H1 (cell line): Measurements from ENCODE around the gene COG3. TPM values are rescaled to one million over a fixed set of nuclear protein-coding genes. Genes with fewer than 3 reads are reported as not detected.

Experiments used
- CTCF ChIA-PET: fragments of 300-600 bp; sonication (Branson Sonifier 250); formaldehyde crosslinking; loops from one replicate; lab custom pipeline; 2021; ENCODE audit not compliant: partially characterized antibody; lab: Charles Lee
- POLR2A ChIA-PET: fragments of 300-600 bp; sonication (Branson Sonifier 250); formaldehyde crosslinking; loops from one replicate; lab custom pipeline; 2021; ENCODE audit warnings: inconsistent platforms; ENCODE audit not compliant: partially characterized antibody; lab: Charles Lee
- DNase-seq, 2 experiments: peaks; one replicate each; pipeline versions ENCODE4 v3.0.0 to v3.0.0-alpha.2; 2010 to 2022; ENCODE audit warnings: low spot score in 2 of 2, low read depth in 1 of 2, mixed read lengths in 1 of 2
- FAIRE-seq: peaks from 2 replicates; lab custom pipeline; 2011; peaks lifted over from hg19 to GRCh38; lab: Jason Lieb, UNC
- H2AFZ ChIP-seq: 2 replicates; pipeline ENCODE4 v1.8.1; 2012; ENCODE audit warnings: low read length, inconsistent platforms
- H2AK5ac ChIP-seq: 2 replicates; pipeline ENCODE4 v1.6.1; 2013; ENCODE audit warnings: low read depth, low read length
- H2BK120ac ChIP-seq: replicated peaks from 2 replicates; pipeline ENCODE3; 2013; ENCODE audit warnings: low read depth, low read length, inconsistent platforms
- H2BK12ac ChIP-seq: 2 replicates; pipeline ENCODE4 v1.6.1; 2013; ENCODE audit warnings: low read depth, low read length
- H2BK15ac ChIP-seq: 2 replicates; pipeline ENCODE4 v1.6.1; 2013; ENCODE audit warnings: low read length
- H2BK20ac ChIP-seq: 2 replicates; pipeline ENCODE4 v1.6.1; 2013; ENCODE audit warnings: low read length
- H2BK5ac ChIP-seq: 2 replicates; pipeline ENCODE4 v1.6.1; 2013; ENCODE audit warnings: low read depth, low read length
- H3K14ac ChIP-seq: 2 replicates; pipeline ENCODE4 v1.6.1; 2013; ENCODE audit warnings: inconsistent platforms; ENCODE audit not compliant: insufficient read length
- H3K18ac ChIP-seq: 2 replicates; pipeline ENCODE4 v1.6.1; 2013; ENCODE audit warnings: low read length; ENCODE audit errors: extremely low read depth
- H3K23ac ChIP-seq: 2 replicates; pipeline ENCODE4 v1.6.1; 2013; ENCODE audit warnings: inconsistent platforms; ENCODE audit not compliant: insufficient read length
- H3K23me2 ChIP-seq: 2 replicates; pipeline ENCODE4 v1.6.1; 2013; ENCODE audit warnings: low read depth, low read length
- H3K27ac ChIP-seq: 2 replicates; pipeline ENCODE4 v1.6.1; 2011; ENCODE audit warnings: low read depth, low read length, inconsistent platforms
- H3K27me3 ChIP-seq, 4 experiments: replicated peaks in 1 of 4; 1 replicate in 1 of 4; 2 replicates in 3 of 4; pipeline versions ENCODE4 v1.6.1 to v1.8.1; 2011 to 2013; ENCODE audit warnings: low read length in 3 of 4, mild to moderate bottlenecking in 3 of 4, inconsistent platforms in 2 of 4, mixed read lengths in 2 of 4, moderate library complexity in 1 of 4; ENCODE audit not compliant: control insufficient read depth in 3 of 4, insufficient read depth in 3 of 4; ENCODE audit errors: extremely low read depth in 1 of 4
- H3K36me3 ChIP-seq, 4 experiments: 2 replicates each; pipeline versions ENCODE4 v1.6.1 to v1.8.1; 2011 to 2013; ENCODE audit warnings: mild to moderate bottlenecking in 4 of 4, low read length in 3 of 4, moderate library complexity in 2 of 4, control low read depth in 1 of 4, inconsistent platforms in 1 of 4; ENCODE audit not compliant: insufficient read depth in 4 of 4, control insufficient read depth in 2 of 4
- H3K4ac ChIP-seq: replicated peaks from 2 replicates; pipeline ENCODE3; 2013; ENCODE audit warnings: low read length, low read depth, mixed read lengths, inconsistent platforms; ENCODE audit not compliant: insufficient read length
- H3K4me1 ChIP-seq, 4 experiments: replicated peaks in 1 of 4; 1 replicate in 1 of 4; 2 replicates in 3 of 4; pipeline versions ENCODE4 v1.6.1 to v1.8.1; 2011 to 2013; ENCODE audit warnings: low read length in 3 of 4, inconsistent platforms in 2 of 4, mixed read lengths in 1 of 4; ENCODE audit not compliant: insufficient read depth in 4 of 4, control insufficient read depth in 3 of 4
- H3K4me2 ChIP-seq, 2 experiments: 2 replicates each; pipeline versions ENCODE4 v1.6.1 to v1.8.1; 2011 to 2013; ENCODE audit warnings: low read depth in 2 of 2, low read length in 2 of 2, control low read depth in 1 of 2, inconsistent platforms in 1 of 2, mild to moderate bottlenecking in 1 of 2; ENCODE audit not compliant: insufficient read depth in 1 of 2
- H3K4me3 ChIP-seq, 4 experiments: fragments of 200-600, 300-600 bp in 1 of 4; sonication (generic), shearing (Covaris generic), sonication (Bioruptor Twin) in 1 of 4; 2 replicates each; pipeline versions ENCODE4 v1.5.1 to v1.8.1; 2011 to 2016; ENCODE audit warnings: low read length in 4 of 4, low read depth in 3 of 4, control low read depth in 2 of 4, inconsistent platforms in 2 of 4, mild to moderate bottlenecking in 2 of 4, mixed read lengths in 1 of 4, moderate library complexity in 1 of 4; ENCODE audit not compliant: insufficient read depth in 2 of 4; ENCODE audit errors: extremely low read depth in 1 of 4
- H3K56ac ChIP-seq: replicated peaks from 2 replicates; pipeline ENCODE3; 2013; ENCODE audit warnings: low read depth, mild to moderate bottlenecking, mixed read lengths, low read length, inconsistent platforms; ENCODE audit not compliant: insufficient read length
- H3K79me1 ChIP-seq: 2 replicates; pipeline ENCODE4 v1.6.1; 2013; ENCODE audit warnings: low read depth, low read length, control low read depth
- H3K79me2 ChIP-seq, 2 experiments: 2 replicates each; pipeline versions ENCODE4 v1.6.1 to v1.8.1; 2012 to 2013; ENCODE audit warnings: low read length in 2 of 2, mild to moderate bottlenecking in 2 of 2, inconsistent platforms in 1 of 2; ENCODE audit not compliant: insufficient read depth in 2 of 2, control insufficient read depth in 1 of 2
- H3K9ac ChIP-seq, 4 experiments: replicated peaks in 1 of 4; 1 replicate in 1 of 4; 2 replicates in 3 of 4; pipeline versions ENCODE4 v1.6.1 to v1.8.1; 2011 to 2013; ENCODE audit warnings: low read depth in 3 of 4, low read length in 3 of 4, control low read depth in 2 of 4, mild to moderate bottlenecking in 2 of 4, moderate library complexity in 2 of 4, inconsistent platforms in 1 of 4; ENCODE audit errors: extremely low read depth in 1 of 4
- H3K9me3 ChIP-seq, 2 experiments: 2 replicates each; pipeline versions ENCODE4 v1.6.1 to v1.8.1; 2012 to 2013; ENCODE audit warnings: mild to moderate bottlenecking in 2 of 2, moderate library complexity in 2 of 2, control low read depth in 1 of 2, inconsistent platforms in 1 of 2, low read depth in 1 of 2, low read length in 1 of 2, mixed read lengths in 1 of 2; ENCODE audit not compliant: insufficient read depth in 2 of 2
- H4K20me1 ChIP-seq, 2 experiments: replicated peaks in 1 of 2; 2 replicates each; pipeline versions ENCODE3 to v1.8.1; 2011 to 2013; ENCODE audit warnings: inconsistent platforms in 2 of 2, low read length in 2 of 2, mild to moderate bottlenecking in 1 of 2; ENCODE audit not compliant: insufficient read depth in 2 of 2, control insufficient read depth in 1 of 2
- H4K5ac ChIP-seq: 2 replicates; pipeline ENCODE4 v1.6.1; 2013; ENCODE audit warnings: low read length, low read depth, mixed read lengths, inconsistent platforms; ENCODE audit not compliant: insufficient read length
- H4K8ac ChIP-seq: 2 replicates; pipeline ENCODE4 v1.8.0; 2013; ENCODE audit warnings: mild to moderate bottlenecking, moderate library complexity, low read length, inconsistent platforms; ENCODE audit not compliant: insufficient read depth; ENCODE audit errors: extremely low read depth
- H4K91ac ChIP-seq: replicated peaks from 2 replicates; pipeline ENCODE3; 2013; ENCODE audit warnings: low read length, mixed read lengths, inconsistent platforms; ENCODE audit not compliant: insufficient read length
- CBX8 ChIP-seq: fragments of 300-800, 300-1000 bp; sonication (generic); IDR thresholded peaks from 2 replicates; pipeline ENCODE4 v1.7.1; 2016; ENCODE audit warnings: low read depth, low read length, borderline replicate concordance
- CEBPB ChIP-seq: IDR thresholded peaks from 2 replicates; pipeline ENCODE4 v1.6.1; 2012; ENCODE audit warnings: low read depth, low read length
- EZH2 ChIP-seq: fragments of 200-600 bp; sonication (generic); IDR thresholded peaks from 2 replicates; pipeline ENCODE4 v1.7.1; 2012; ENCODE audit warnings: low read depth, mild to moderate bottlenecking, moderate library complexity, low read length, inconsistent platforms; ENCODE audit not compliant: severe bottlenecking
- FOSL1 ChIP-seq: IDR thresholded peaks from 2 replicates; pipeline ENCODE4 v1.6.1; 2011; ENCODE audit warnings: mild to moderate bottlenecking, low read depth, low read length, moderate library complexity; ENCODE audit not compliant: insufficient read depth
- RAD21 ChIP-seq, 2 experiments: IDR thresholded peaks in 1 of 2; conservative IDR thresholded peaks in 1 of 2; 2 replicates each; pipeline ENCODE4 v1.6.1; 2011; ENCODE audit warnings: low read depth in 2 of 2, low read length in 2 of 2, improper control_type of control experiment in 1 of 2, inconsistent platforms in 1 of 2, mild to moderate bottlenecking in 1 of 2, moderate library complexity in 1 of 2
- SAP30 ChIP-seq: fragments of 300-600 bp; sonication (generic); IDR thresholded peaks from 2 replicates; pipeline ENCODE4 v1.7.1; 2012; ENCODE audit warnings: low read length, moderate library complexity, mild to moderate bottlenecking, inconsistent platforms; ENCODE audit not compliant: insufficient read depth, insufficient replicate concordance
- SIN3A ChIP-seq, 2 experiments: IDR thresholded peaks in 1 of 2; conservative IDR thresholded peaks in 1 of 2; 2 replicates each; pipeline ENCODE4 v1.6.1; 2011 to 2012; ENCODE audit warnings: low read length in 2 of 2, improper control_type of control experiment in 1 of 2, low read depth in 1 of 2, mild to moderate bottlenecking in 1 of 2
- SIRT6 ChIP-seq: IDR thresholded peaks from one replicate; pipeline ENCODE4 v1.7.1; 2012; ENCODE audit warnings: low read length, inconsistent platforms
- WGBS, 2 experiments: shearing (Covaris generic) in 1 of 2; methylation state at CpG; one replicate each; pipeline versions ENCODE4 v1.1.6 to v1.1.7; 2013 to 2015; ENCODE audit warnings: low lambda C conversion rate in 2 of 2, mixed read lengths in 2 of 2, inconsistent platforms in 1 of 2, low coverage in 1 of 2, missing lambda C conversion rate in 1 of 2; ENCODE audit not compliant: insufficient replicate concordance in 2 of 2, insufficient coverage in 1 of 2, insufficient read length in 1 of 2; ENCODE audit errors: extremely low coverage in 1 of 2, missing lambda C conversion rate in 1 of 2; 5-methylcytosine and 5-hydroxymethylcytosine counted together
- polyA plus RNA-seq, 7 experiments: library from polyadenylated mRNA; depleted of rRNA in 3 of 7; stranded (reverse) in 5 of 7; unstranded in 2 of 7; fragments of >200 nt in 5 of 7; fragments of 200-250 nt in 2 of 7; gene quantifications; 1 replicate in 5 of 7; 2 replicates in 1 of 7; 4 replicates in 1 of 7; pipeline versions ENCODE4 v1.2.1 to v1.2.3, GENCODE V29; 2011 to 2013; ENCODE audit warnings: missing spikeins in 2 of 7, mixed read lengths in 2 of 7
- total RNA-seq: library from RNA; stranded (reverse); fragmentation: NEBNext Ultra II Directional; extraction: Animal tissue kit (Norgen Biotek cat#: 25700); gene quantifications from 2 replicates; pipeline ENCODE4 v1.2.1, GENCODE V29; 2021
- TF ChIP-seq, protein P1 (sequence below): IDR thresholded peaks from 2 replicates; pipeline ENCODE4 v1.6.1; 2011; ENCODE audit warnings: low read depth, mild to moderate bottlenecking, low read length; ENCODE audit not compliant: insufficient read depth
- TF ChIP-seq, protein P2 (sequence below): IDR thresholded peaks from 2 replicates; pipeline ENCODE4 v1.6.1; 2012; ENCODE audit warnings: low read length, inconsistent platforms

Gene COG3
- total and polyA plus RNA-seq, 2 of the 8 experiments (the other 6 are each of a cell fraction or from before 2014, with no cell fraction given) = 12.7 to 13.5 TPM

- Histone ChIP-seq H4K8ac (no peak overlapping the region), H3K4me1 (no peaks in the 10 kb centered on the region), H3K4ac (no peak overlapping the region), H3K27ac (no peak overlapping the region), H3K9ac (no peak overlapping the region), H3K79me2 (no peaks in the 10 kb centered on the region), H4K5ac (no peak overlapping the region), H3K79me1 (no peaks in the 10 kb centered on the region), H2AK5ac (no peak overlapping the region), H3K18ac (no peak overlapping the region), H4K20me1 (no peaks in the 10 kb centered on the region), H3K36me3 (no peaks in the 10 kb centered on the region), H2BK12ac (no peak overlapping the region), H2BK5ac (no peak overlapping the region), H2AFZ (no peak overlapping the region), H2BK20ac (no peak overlapping the region), H3K56ac (no peak overlapping the region), H3K4me2 (no peak overlapping the region), H4K91ac (no peak overlapping the region), H3K27me3 (no peaks in the 10 kb centered on the region), H2BK120ac (no peak overlapping the region), H2BK15ac (no peak overlapping the region), H3K14ac (no peak overlapping the region), H3K23me2 (no peaks in the 10 kb centered on the region; the same call in 1 of the 2 replicates), H3K9me3 (no peaks in the 10 kb centered on the region), H3K4me3 (no peak overlapping the region), H3K23ac (no peak overlapping the region)
- POLR2A ChIA-PET = interaction anchor here (1.9 kb wide), 1 partner anchor 82 kb away, joined by 5 read pairs; the partner anchor contains the start of gene TPT1
- 91% methylated on average over 3 of the region's 3 CpGs; no CpG with 5 or more reads in 1 of the 2 experiments for WGBS, 2 experiments
- CTCF ChIA-PET = interaction anchor here (1.0 kb wide), 1 partner anchor 52 kb away, joined by 3 read pairs; no protein-coding TSS in a partner anchor
- DNase-seq = peak in 1 of 2 experiments; percentile 47
- no peak for FAIRE-seq
- TF ChIP-seq SIRT6 (no peak), FOSL1 (no peak), CEBPB (no peak), SIN3A (conservative IDR thresholded peaks at IDR 0.05 in 1 of 2, IDR thresholded peaks at IDR 0.05 in 1 of 2; ENCODE audit: low read depth in 1 of 2, low read length in 2 of 2) (no peak), CBX8 (no peak), RAD21 (IDR thresholded peaks at IDR 0.05 in 1 of 2, conservative IDR thresholded peaks at IDR 0.05 in 1 of 2; ENCODE audit: low read depth in 2 of 2, low read length in 2 of 2) (no peak), EZH2 (no peak), SAP30 (no peak)
- TF ChIP-seq, protein P1, sequence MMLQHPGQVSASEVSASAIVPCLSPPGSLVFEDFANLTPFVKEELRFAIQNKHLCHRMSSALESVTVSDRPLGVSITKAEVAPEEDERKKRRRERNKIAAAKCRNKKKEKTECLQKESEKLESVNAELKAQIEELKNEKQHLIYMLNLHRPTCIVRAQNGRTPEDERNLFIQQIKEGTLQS = no peak
- TF ChIP-seq, protein P2, sequence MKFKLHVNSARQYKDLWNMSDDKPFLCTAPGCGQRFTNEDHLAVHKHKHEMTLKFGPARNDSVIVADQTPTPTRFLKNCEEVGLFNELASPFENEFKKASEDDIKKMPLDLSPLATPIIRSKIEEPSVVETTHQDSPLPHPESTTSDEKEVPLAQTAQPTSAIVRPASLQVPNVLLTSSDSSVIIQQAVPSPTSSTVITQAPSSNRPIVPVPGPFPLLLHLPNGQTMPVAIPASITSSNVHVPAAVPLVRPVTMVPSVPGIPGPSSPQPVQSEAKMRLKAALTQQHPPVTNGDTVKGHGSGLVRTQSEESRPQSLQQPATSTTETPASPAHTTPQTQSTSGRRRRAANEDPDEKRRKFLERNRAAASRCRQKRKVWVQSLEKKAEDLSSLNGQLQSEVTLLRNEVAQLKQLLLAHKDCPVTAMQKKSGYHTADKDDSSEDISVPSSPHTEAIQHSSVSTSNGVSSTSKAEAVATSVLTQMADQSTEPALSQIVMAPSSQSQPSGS = no peak
Measured at GRCh38 chr13:45422731-45423292, 41.9 kb upstream of the COG3 start.
